Esophagus muscularis mucosa (tissue), 4 donors: Measurements from ENCODE around the gene RGN. TPM values are rescaled to one million over a fixed set of nuclear protein-coding genes. Genes with fewer than 3 reads are reported as not detected.

Experiments
- DNase-seq: peaks from one replicate; pipeline ENCODE4 v3.0.0-alpha.2; 2017; ENCODE audit errors: extremely low spot score
- H3K27ac ChIP-seq, 4 donors: fragments of 200-600 bp; sonication (generic); replicated peaks in 1 of 4; 1 replicate in 3 of 4; 2 replicates in 1 of 4; pipeline ENCODE4 v1.5.1; 2016 to 2019; ENCODE audit warnings: mild to moderate bottlenecking in 1 of 4
- H3K27me3 ChIP-seq, 4 donors: fragments of 200-600 bp; sonication (generic); one replicate each; pipeline versions ENCODE4 v1.5.1 to v1.6.0; 2016 to 2019
- H3K36me3 ChIP-seq, 4 donors: fragments of 200-600 bp; sonication (generic); one replicate each; pipeline ENCODE4 v1.5.1; 2016 to 2019
- H3K4me1 ChIP-seq, 4 donors: fragments of 200-600 bp; sonication (generic); one replicate each; pipeline ENCODE4 v1.5.1; 2016 to 2019
- H3K4me3 ChIP-seq, 4 donors: fragments of 200-600 bp; sonication (generic); 1 replicate in 2 of 4; 2 replicates in 2 of 4; pipeline ENCODE4 v1.5.1; 2016 to 2019; ENCODE audit warnings: mild to moderate bottlenecking in 4 of 4, moderate library complexity in 1 of 4
- H3K9me3 ChIP-seq, 4 donors: fragments of 200-600 bp; sonication (generic); 1 replicate in 3 of 4; 2 replicates in 1 of 4; pipeline ENCODE4 v1.5.1; 2016 to 2019
- CTCF ChIP-seq, 3 experiments: fragments of 200-600 bp in 2 of 3; fragments of 450-650 bp in 1 of 3; sonication (generic) in 2 of 3; IDR thresholded peaks; one replicate each; pipeline ENCODE4 v1.5.1; 2017 to 2019; ENCODE audit warnings: antibody characterized with exemption in 3 of 3, mild to moderate bottlenecking in 2 of 3, moderate library complexity in 1 of 3
- EP300 ChIP-seq: sonication (generic); formaldehyde crosslinking; IDR thresholded peaks from one replicate; pipeline ENCODE4 v1.6.1; 2017; ENCODE audit warnings: antibody characterized with exemption
- POLR2A ChIP-seq: fragments of 450-650 bp; IDR thresholded peaks from one replicate; pipeline ENCODE4 v1.6.1; 2017; ENCODE audit warnings: antibody characterized with exemption, moderate library complexity, mild to moderate bottlenecking, low read depth
- POLR2AphosphoS5 ChIP-seq, 2 donors: sonication (generic); formaldehyde crosslinking; IDR thresholded peaks; one replicate each; pipeline ENCODE4 v1.6.1; 2017; ENCODE audit warnings: antibody characterized with exemption in 2 of 2
- WGBS: methylation state at CpG from one replicate; pipeline ENCODE4 v1.1.5; 2018; 5-methylcytosine and 5-hydroxymethylcytosine counted together
- intact Hi-C: fragments of 100-400 bp; cut with DNase I; formaldehyde crosslinking; loops from one replicate; pipeline ENCODE4 v1.15.1; 2023
- total RNA-seq, 4 donors: library from RNA; depleted of rRNA; stranded (reverse); fragments of >200 nt; gene quantifications; one replicate each; pipeline versions ENCODE4 v1.1.0 to v1.2.1, GENCODE V29; 2016

Gene RGN
- total RNA-seq, 4 donors from 2014 or later = 6.1 to 10.8 (median 7.6) TPM

- no peak for DNase-seq
- intact Hi-C loops = loop anchor here (5.0 kb wide), 1 partner anchor 52 kb away; no protein-coding TSS in a partner anchor
- Histone ChIP-seq H3K4me1 (peaks cover 0 to 10% (median 0%) of the 10 kb centered on the region in 4 donors), H3K9me3 (no peaks in the 10 kb centered on the region), H3K36me3 (peaks cover 0 to 4% (median 0%) of the 10 kb centered on the region in 4 donors), H3K4me3 (no peak overlapping the region), H3K27ac (no peak overlapping the region), H3K27me3 (no peaks in the 10 kb centered on the region)
- WGBS = 70% methylated on average over 9 of the region's 9 CpGs
- no peak for TF ChIP-seq POLR2A
- no peak for TF ChIP-seq EP300
- no peak for TF ChIP-seq POLR2AphosphoS5 (IDR thresholded peaks at IDR 0.05)
- no peak for TF ChIP-seq CTCF (IDR thresholded peaks at IDR 0.05)
These were observed 2.1 kb downstream of the RGN start for GRCh38 chrX:47080215-47080914.

- WGBS = 71% methylated on average over 5 of the region's 5 CpGs
- intact Hi-C loops = loop anchor here (5.0 kb wide), 1 partner anchor 51 kb away; no protein-coding TSS in a partner anchor
- Histone ChIP-seq H3K4me1 (peaks cover 0 to 10% (median 0%) of the 10 kb centered on the region in 4 donors), H3K4me3 (no peak overlapping the region), H3K27me3 (no peaks in the 10 kb centered on the region), H3K27ac (no peak overlapping the region), H3K9me3 (no peaks in the 10 kb centered on the region), H3K36me3 (peaks cover 0 to 4% (median 0%) of the 10 kb centered on the region in 4 donors)
- no peak for TF ChIP-seq POLR2A
- TF ChIP-seq CTCF (IDR thresholded peaks at IDR 0.05) = no peak
- no peak for TF ChIP-seq EP300
- TF ChIP-seq POLR2AphosphoS5 (IDR thresholded peaks at IDR 0.05) = no peak
- no peak for DNase-seq
These were observed 2.6 kb downstream of the RGN start for GRCh38 chrX:47080915-47081236.

GRCh38 chrX:47091149-47091775 lies 13.0 kb downstream of the RGN start:
- no peak for DNase-seq
- TF ChIP-seq POLR2A (no peak), CTCF (IDR thresholded peaks at IDR 0.05) (no peak), POLR2AphosphoS5 (IDR thresholded peaks at IDR 0.05) (no peak), EP300 (no peak)
- intact Hi-C loops = no loop called here

GRCh38 chrX:47093248-47093647 lies 15.0 kb downstream of the RGN start:
- DNase-seq = no peak
- intact Hi-C loops = no loop called here
- TF ChIP-seq CTCF (IDR thresholded peaks at IDR 0.05) (peak; percentile 22 to 39 (median 23)), POLR2A (no peak), POLR2AphosphoS5 (IDR thresholded peaks at IDR 0.05) (no peak)
- Histone ChIP-seq H3K27ac (no peak overlapping the region), H3K9me3 (no peaks in the 10 kb centered on the region), H3K4me1 (no peaks in the 10 kb centered on the region), H3K36me3 (no peaks in the 10 kb centered on the region), H3K4me3 (no peak overlapping the region), H3K27me3 (no peaks in the 10 kb centered on the region)
- 16% methylated on average over 1 of the region's 1 CpG for WGBS

More at GRCh38 chrX:47091149-47091775, 13.0 kb downstream of the RGN start:
- Histone ChIP-seq H3K27me3 (no peaks in the 10 kb centered on the region), H3K27ac (no peak overlapping the region), H3K4me1 (no peaks in the 10 kb centered on the region), H3K4me3 (no peak overlapping the region), H3K9me3 (no peaks in the 10 kb centered on the region), H3K36me3 (no peaks in the 10 kb centered on the region)
- 40% methylated on average over 4 of the region's 4 CpGs for WGBS
